NT2/D1 (cell line): Measurements from ENCODE around the gene SLC46A2.

Experiments used
- DNase-seq: peaks from one replicate; pipeline ENCODE4 v3.0.0-alpha.2; 2011; ENCODE audit warnings: low read depth, low spot score
- H3K27me3 ChIP-seq: 2 replicates; pipeline ENCODE4 v1.6.0; 2011; ENCODE audit warnings: mild to moderate bottlenecking; ENCODE audit not compliant: insufficient read length, insufficient read depth
- H3K36me3 ChIP-seq: 2 replicates; pipeline ENCODE4 v1.6.1; 2011; ENCODE audit warnings: mild to moderate bottlenecking, low read length, mixed read lengths; ENCODE audit not compliant: insufficient read depth, insufficient read length
- H3K4me1 ChIP-seq: 2 replicates; pipeline ENCODE4 v1.5.1; 2011; ENCODE audit not compliant: insufficient read depth, insufficient read length
- H3K4me3 ChIP-seq: 2 replicates; pipeline ENCODE4 v1.5.1; 2011; ENCODE audit warnings: low read depth; ENCODE audit not compliant: insufficient read length
- H3K9ac ChIP-seq: 2 replicates; pipeline ENCODE4 v1.6.0; 2011; ENCODE audit warnings: low read depth; ENCODE audit not compliant: insufficient read length
- H3K9me3 ChIP-seq: 2 replicates; pipeline ENCODE4 v1.5.1; 2011; ENCODE audit warnings: mild to moderate bottlenecking, low read length; ENCODE audit not compliant: insufficient read depth
- SUZ12 ChIP-seq: IDR thresholded peaks from 2 replicates; pipeline ENCODE4 v1.6.1; 2011; ENCODE audit not compliant: insufficient read length, insufficient read depth; ENCODE audit errors: extremely low read depth
- YY1 ChIP-seq: IDR thresholded peaks from 2 replicates; pipeline ENCODE4 v1.6.1; 2011; ENCODE audit not compliant: insufficient read length, insufficient read depth
- ZNF274 ChIP-seq: IDR thresholded peaks from 2 replicates; pipeline ENCODE4 v1.6.1; 2011; ENCODE audit warnings: mild to moderate bottlenecking, low read depth, low read length

Gene SLC46A2

DNA sequence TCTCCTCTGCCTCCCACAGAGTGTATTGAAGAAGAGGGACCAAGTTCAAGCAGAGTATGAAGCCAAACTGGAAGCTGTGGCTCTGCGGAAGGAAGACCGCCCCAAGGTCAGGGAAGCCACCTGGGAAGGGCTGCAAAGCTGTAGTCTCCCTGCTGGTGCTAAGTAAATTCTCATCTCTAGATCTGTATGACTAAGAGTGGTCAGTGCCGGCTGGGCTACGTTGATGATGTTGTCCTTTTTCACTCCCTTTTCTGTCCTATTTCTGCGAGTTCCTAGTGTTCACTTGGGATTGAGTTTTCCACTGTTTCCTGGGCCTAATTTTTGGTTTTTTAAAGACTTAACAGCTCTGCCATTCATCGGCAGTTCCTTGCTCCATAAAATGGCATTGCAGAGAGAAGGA is 39.8 kb downstream of the SLC46A2 start:
- Histone ChIP-seq H3K4me1 (peaks cover 9% of the 10 kb centered on the region), H3K36me3 (peaks cover 26% of the 10 kb centered on the region), H3K9me3 (no peaks in the 10 kb centered on the region), H3K4me3 (no peak overlapping the region), H3K9ac (no peak overlapping the region), H3K27me3 (no peaks in the 10 kb centered on the region)
- TF ChIP-seq SUZ12: no peak
- no peak for TF ChIP-seq ZNF274
- no peak for TF ChIP-seq YY1
- no peak for DNase-seq

DNA sequence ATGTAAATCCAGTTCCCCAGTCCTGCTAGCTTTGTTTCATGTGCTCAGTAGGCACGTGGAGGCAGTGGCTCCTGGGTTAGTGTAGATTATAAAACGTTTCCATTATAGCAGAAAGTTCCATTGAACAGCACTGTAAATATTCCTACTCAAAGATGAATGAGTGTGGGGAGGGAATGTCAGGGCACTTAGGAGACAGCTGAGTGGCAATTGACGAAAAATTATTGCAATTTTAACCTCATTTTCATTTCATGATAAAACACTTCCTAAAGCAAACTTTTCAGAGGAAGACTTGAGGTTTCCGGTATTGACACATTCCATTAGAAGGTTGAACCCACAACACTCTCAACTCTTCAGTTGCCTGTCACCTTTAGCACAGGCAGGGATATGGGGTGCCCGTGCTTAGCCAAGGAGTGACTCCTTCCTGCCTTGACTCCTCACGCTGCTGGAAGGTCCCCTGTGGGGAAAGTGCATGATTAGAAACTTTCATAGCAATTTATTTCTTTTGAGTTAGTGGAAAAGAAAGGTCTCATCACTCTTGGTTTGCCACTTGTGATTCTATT is 41.2 kb downstream of the SLC46A2 start:
- Histone ChIP-seq H3K27me3 (no peaks in the 10 kb centered on the region), H3K4me1 (peaks cover 7% of the 10 kb centered on the region), H3K9me3 (no peaks in the 10 kb centered on the region), H3K36me3 (peaks cover 30% of the 10 kb centered on the region), H3K9ac (no peak overlapping the region), H3K4me3 (no peak overlapping the region)
- DNase-seq: no peak
- TF ChIP-seq ZNF274 (no peak), SUZ12 (no peak), YY1 (no peak)

DNA sequence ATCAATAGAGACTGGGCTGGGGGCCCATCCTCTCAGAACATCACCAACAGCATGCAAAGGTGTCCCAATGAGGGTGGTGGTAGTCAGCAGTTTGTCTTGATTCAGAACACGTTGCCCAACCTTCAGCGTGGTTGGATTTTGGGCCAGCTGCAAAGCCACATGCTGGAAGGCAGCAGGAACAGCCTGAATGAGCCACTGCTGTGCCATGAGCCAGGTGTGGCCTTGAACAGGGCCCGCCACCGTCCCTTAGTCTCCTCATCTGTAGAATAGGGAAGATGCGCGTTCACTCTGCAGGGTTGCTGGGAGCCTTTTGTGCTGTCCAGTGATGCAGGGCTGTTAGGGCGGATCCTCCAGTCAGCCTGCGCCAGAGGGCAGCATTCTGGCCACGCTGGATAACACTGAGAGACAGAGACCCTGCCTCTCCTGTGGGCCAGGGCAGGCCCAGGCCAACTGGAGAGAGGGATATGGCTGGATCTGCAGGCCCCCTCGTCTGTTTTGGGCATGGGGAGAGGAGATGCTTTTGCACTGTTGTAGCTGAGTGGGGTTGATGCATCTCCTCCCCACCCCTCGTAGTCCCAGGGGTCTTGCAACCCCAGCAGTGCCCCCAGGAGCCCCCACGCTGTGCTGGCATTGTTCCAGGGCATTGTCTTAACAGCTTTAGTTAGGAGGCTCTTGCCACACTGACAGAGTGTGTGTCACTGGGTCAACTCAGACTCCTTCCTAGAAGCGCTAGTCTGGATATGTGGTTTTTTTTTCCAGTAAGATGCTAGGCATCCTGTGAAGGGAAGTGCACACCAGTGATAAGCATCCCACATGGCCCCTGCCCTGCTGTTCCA is 42.1 kb downstream of the SLC46A2 start:
- no peaks in the 10 kb centered on the region for H3K9me3 ChIP-seq
- H3K27me3 ChIP-seq: no peaks in the 10 kb centered on the region
- no peak for DNase-seq
- H3K4me3 ChIP-seq: no peak overlapping the region
- no peak overlapping the region for H3K9ac ChIP-seq
- no peak for TF ChIP-seq YY1
- no peak for TF ChIP-seq SUZ12
- TF ChIP-seq ZNF274: no peak
- H3K36me3 ChIP-seq: peaks cover 25% of the 10 kb centered on the region
- peaks cover 7% of the 10 kb centered on the region for H3K4me1 ChIP-seq

DNA sequence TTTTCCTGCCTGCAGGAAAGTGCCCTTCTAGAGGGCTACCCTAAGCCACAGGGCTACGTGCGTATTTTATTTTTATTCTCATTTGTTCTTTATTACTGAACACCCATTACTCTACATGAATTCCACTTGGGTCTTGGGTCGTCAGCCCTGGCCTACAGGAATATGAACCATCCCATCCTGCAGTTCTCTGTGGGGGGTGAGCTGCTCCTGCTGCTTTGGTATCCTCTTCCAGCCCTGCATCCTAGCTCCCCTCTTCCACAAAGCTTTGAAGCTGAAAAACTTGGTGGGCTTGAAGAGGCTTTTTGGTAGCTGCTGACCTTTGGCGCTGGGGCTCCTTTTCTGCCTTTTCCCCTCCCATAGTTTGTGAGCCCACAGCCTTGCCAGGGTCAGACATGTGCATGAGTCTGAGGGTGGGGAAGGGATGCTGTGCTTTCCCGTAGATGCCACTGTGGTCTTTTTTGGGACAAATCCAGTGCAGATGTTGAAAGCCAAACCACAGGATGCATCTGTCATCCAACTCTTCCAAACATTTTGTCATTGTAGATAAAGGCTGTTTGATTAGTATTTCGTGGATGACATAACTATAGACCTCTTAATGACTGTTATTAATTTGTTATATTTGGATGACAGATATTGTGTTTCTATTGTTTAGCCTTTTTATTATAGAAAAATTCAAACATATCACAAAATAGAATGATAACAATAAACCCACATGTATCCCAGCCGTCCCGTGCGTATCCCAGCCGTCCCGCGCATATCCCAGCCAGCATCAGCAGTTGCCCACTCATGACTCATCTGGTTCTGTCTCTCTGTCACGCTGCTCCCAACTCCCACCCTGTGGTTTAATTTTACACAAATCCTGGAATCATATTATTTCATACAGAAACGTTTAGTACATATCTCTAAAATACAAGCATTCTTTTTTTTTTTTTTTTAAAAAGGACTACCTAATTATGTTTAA is 43.9 kb downstream of the SLC46A2 start:
- no peaks in the 10 kb centered on the region for H3K9me3 ChIP-seq
- TF ChIP-seq ZNF274: no peak
- no peaks in the 10 kb centered on the region for H3K27me3 ChIP-seq
- no peak overlapping the region for H3K9ac ChIP-seq
- H3K4me3 ChIP-seq: no peak overlapping the region
- H3K36me3 ChIP-seq: peaks cover 24% of the 10 kb centered on the region
- H3K4me1 ChIP-seq: peaks cover 7% of the 10 kb centered on the region
- no peak for DNase-seq

DNA sequence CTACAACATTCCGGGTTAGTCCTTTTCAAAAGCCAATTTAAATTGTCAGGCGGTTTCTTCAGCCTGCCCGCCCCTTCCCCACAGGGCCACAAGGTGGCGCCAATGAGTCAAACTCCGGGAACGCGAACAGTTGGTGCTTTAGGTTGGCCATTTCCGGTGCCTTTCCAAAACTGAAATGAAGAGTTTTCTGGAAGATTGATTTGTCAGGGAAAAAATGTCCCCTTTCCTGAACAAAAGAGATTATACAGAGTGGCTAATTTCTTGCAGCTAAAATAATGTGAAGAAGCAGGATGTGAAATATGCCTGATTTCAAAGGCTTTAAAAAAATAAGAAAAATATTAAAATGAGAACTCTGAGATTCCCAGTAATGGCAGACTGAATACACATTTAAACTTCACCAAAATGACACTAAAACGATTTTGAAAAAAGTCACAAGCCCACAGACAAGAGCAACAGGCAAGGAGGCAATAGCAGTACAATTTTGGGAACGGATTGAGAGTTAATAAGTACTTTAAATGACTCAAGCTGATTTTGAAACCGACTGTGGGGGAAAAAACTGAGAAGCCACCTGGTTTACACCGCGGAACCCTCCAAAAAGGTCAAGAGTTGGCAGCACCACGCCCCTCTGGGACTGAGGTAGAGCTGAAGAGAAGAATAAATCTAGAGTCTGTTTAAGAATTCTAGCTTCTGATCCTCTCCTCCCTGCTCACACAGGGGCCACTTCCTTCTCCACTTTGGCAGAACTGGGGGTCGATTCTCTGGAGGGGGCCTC is 45.7 kb downstream of the SLC46A2 start:
- H3K4me1 ChIP-seq: peaks cover 7% of the 10 kb centered on the region
- no peak overlapping the region for H3K4me3 ChIP-seq
- H3K9me3 ChIP-seq: no peaks in the 10 kb centered on the region
- no peak overlapping the region for H3K9ac ChIP-seq
- H3K36me3 ChIP-seq: peaks cover 21% of the 10 kb centered on the region
- DNase-seq: peak; percentile 66
- TF ChIP-seq ZNF274 (no peak), SUZ12 (no peak)
- no peaks in the 10 kb centered on the region for H3K27me3 ChIP-seq

DNA sequence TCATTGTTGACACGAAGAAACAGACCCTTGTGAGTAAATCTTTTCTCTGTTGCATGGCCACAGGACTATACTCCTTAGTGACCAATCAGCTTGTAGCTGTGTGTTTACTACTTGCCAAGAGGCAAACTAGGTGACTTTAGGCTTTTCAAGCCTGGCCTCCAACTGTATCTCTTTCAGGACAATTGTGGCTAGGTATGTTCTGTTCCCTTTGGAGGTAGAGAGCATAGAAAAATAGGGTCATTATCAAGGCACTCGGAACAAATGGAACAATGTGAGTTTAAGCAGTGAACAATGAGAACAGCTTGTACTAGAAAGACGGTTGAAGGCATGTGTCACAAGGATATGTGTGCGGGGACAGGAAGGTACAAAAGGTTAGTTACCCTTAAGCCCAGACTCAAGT is 48.1 kb downstream of the SLC46A2 start:
- no peak for DNase-seq
- Histone ChIP-seq H3K36me3 (peaks cover 36% of the 10 kb centered on the region), H3K27me3 (no peaks in the 10 kb centered on the region), H3K4me1 (no peaks in the 10 kb centered on the region), H3K4me3 (no peak overlapping the region), H3K9me3 (no peaks in the 10 kb centered on the region), H3K9ac (no peak overlapping the region)
- TF ChIP-seq ZNF274 (no peak), SUZ12 (no peak), YY1 (no peak)
